ENCODE data around the gene HRCT1.
"Not testable (repeated sequence)": the region's sequence is repeated elsewhere in the genome, so short reads cannot be mapped to it uniquely, and the experiment has no call there.

HRCT1 gene

GRCh38 chr9:35897376-35898099 is 8.5 kb upstream of the HRCT1 start:
- not testable (repeated sequence) for DNase-seq

- DNase-seq: no peak
These were observed 7.7 kb upstream of the HRCT1 start for GRCh38 chr9:35898337-35898736.

- DNase-seq: no peak
These were observed 7.0 kb upstream of the HRCT1 start for GRCh38 chr9:35899021-35899420.

- DNase-seq: peak; percentile 44
These were observed 3.0 kb upstream of the HRCT1 start for GRCh38 chr9:35903049-35903448.

- no peak for DNase-seq
These were observed 1.7 kb upstream of the HRCT1 start for GRCh38 chr9:35904338-35904737.

GRCh38 chr9:35905051-35905781 is 786 bp upstream of the HRCT1 start:
- no peak for DNase-seq

- DNase-seq: no peak
These were observed 1.1 kb downstream of the HRCT1 start for GRCh38 chr9:35906923-35907699.

GRCh38 chr9:35907711-35908503 is 1.9 kb downstream of the HRCT1 start:
- DNase-seq: no peak

GRCh38 chr9:35908504-35909125 is 2.6 kb downstream of the HRCT1 start:
- DNase-seq: no peak

- DNase-seq: no peak
These were observed 3.3 kb downstream of the HRCT1 start, which contains the start of gene SPAAR for GRCh38 chr9:35909274-35909673. SPAAR (plus strand) TSS chr9:35909490; CDS start chr9:35910464, 974 bp downstream.

- DNase-seq: no peak
These were observed 3.9 kb downstream of the HRCT1 start for GRCh38 chr9:35909687-35910612.

- DNase-seq: peak; percentile 2
These were observed 4.8 kb downstream of the HRCT1 start for GRCh38 chr9:35910613-35911359.

- no peak for DNase-seq
These were observed 5.7 kb downstream of the HRCT1 start for GRCh38 chr9:35911690-35912089.

GRCh38 chr9:35912791-35913400 is 6.9 kb downstream of the HRCT1 start:
- DNase-seq: no peak

GRCh38 chr9:35913429-35913828 is 7.4 kb downstream of the HRCT1 start:
- not testable (repeated sequence) for DNase-seq

- no peak for DNase-seq
These were observed 8.4 kb downstream of the HRCT1 start for GRCh38 chr9:35914301-35914807.

- no peak for DNase-seq
These were observed 9.8 kb downstream of the HRCT1 start for GRCh38 chr9:35915681-35916294.

- no peak for DNase-seq
These were observed 11.3 kb downstream of the HRCT1 start for GRCh38 chr9:35917261-35917660.

GRCh38 chr9:35918780-35919179 is 12.8 kb downstream of the HRCT1 start:
- DNase-seq: no peak

All from NCI-H748 treated with DMSO at 0.1 percent for 48 hours (cell line).